Ovary (tissue), 9 donors: ENCODE data around the gene DHX29. TPM values are rescaled to one million over a fixed set of nuclear protein-coding genes. Genes with fewer than 3 reads are reported as not detected.

Experiments
- DNase-seq, 5 donors: peaks; one replicate each; pipeline ENCODE4 v3.0.0-alpha.2; 2019 to 2020
- H3K27ac ChIP-seq, 2 donors: fragments of 200-600 bp; one replicate each; pipeline versions ENCODE4 v1.5.1 to v1.8.0; 2019 to 2022
- H3K27me3 ChIP-seq: fragments of 200-600 bp; one replicate; pipeline ENCODE4 v1.8.0; 2022
- H3K36me3 ChIP-seq: fragments of 200-600 bp; sonication (generic); one replicate; pipeline ENCODE4 v1.5.1; 2019
- H3K4me1 ChIP-seq: one replicate; pipeline ENCODE4 v1.8.1; 2013; ENCODE audit warnings: mild to moderate bottlenecking, moderate library complexity; ENCODE audit not compliant: insufficient read depth
- H3K4me3 ChIP-seq: fragments of 200-600 bp; sonication (generic); one replicate; pipeline ENCODE4 v1.5.1; 2017
- H3K9me3 ChIP-seq, 2 donors: fragments of 200-600 bp in 1 of 2; sonication (generic) in 1 of 2; one replicate each; pipeline versions ENCODE4 v1.5.1 to v1.8.1; 2013 to 2019; ENCODE audit warnings: mild to moderate bottlenecking in 1 of 2, moderate library complexity in 1 of 2
- CTCF ChIP-seq, 3 donors: fragments of 450-650 bp in 2 of 3; fragments of 200-600 bp in 1 of 3; IDR thresholded peaks; one replicate each; pipeline versions ENCODE4 v1.5.1 to v1.8.0; 2016 to 2022; ENCODE audit warnings: antibody characterized with exemption in 3 of 3, mild to moderate bottlenecking in 1 of 3
- EP300 ChIP-seq: sonication (generic); formaldehyde crosslinking; IDR thresholded peaks from one replicate; pipeline ENCODE4 v1.6.1; 2017; ENCODE audit warnings: antibody characterized with exemption
- POLR2A ChIP-seq: fragments of 450-650 bp; IDR thresholded peaks from one replicate; pipeline ENCODE4 v1.6.1; 2017; ENCODE audit warnings: antibody characterized with exemption, mild to moderate bottlenecking, moderate library complexity
- WGBS, 3 donors: extraction: QIAGEN DNeasy Blood & Tissue Kit in 1 of 3; methylation state at CpG; one replicate each; pipeline versions ENCODE4 v1.1.5 to v1.1.7; 2013 to 2017; 5-methylcytosine and 5-hydroxymethylcytosine counted together
- intact Hi-C, 4 donors: fragments of 100-400 bp; cut with DNase I; formaldehyde crosslinking; loops; one replicate each; pipeline versions ENCODE4 v1.11.0 to v1.15.1; 2022 to 2023
- polyA plus RNA-seq, 2 donors: library from polyadenylated mRNA; stranded (reverse); fragments of 200-250 nt in 1 of 2; fragments of 350-450 nt in 1 of 2; fragmentation: Illumina TruSeq in 1 of 2; extraction: RNeasy Lipid Tissue Mini Kit (QIAGEN cat#74804) in 1 of 2; gene quantifications; one replicate each; pipeline ENCODE4 v1.2.3, GENCODE V29; 2013 to 2014
- total RNA-seq, 7 donors: library from RNA; depleted of rRNA in 2 of 7; stranded (reverse); fragments of >200 nt in 2 of 7; fragmentation: NEBNext Ultra II Directional in 3 of 7; extraction: Animal tissue kit (Norgen Biotek cat#: 25700) in 3 of 7; gene quantifications; one replicate each; pipeline versions ENCODE4 v1.1.0 to v1.2.4, GENCODE V29; 2016 to 2023
- donor health status: DM: no; HTN: no; CAD: no; lungs with moderate emphysema.
- donor health status: DM: no; HTN: no; CAD: no.
- donor health status: Bipolar disorder and iron deficiency.
- donor health status: DM: yes; HTN: yes; CAD: no.
- donor health status: DM: no; HTN: no; CAD: no.
- donor health status: DM: yes; HTN: yes; CAD: no.

DHX29 gene
- total and polyA plus RNA-seq, 9 donors: 13.1 to 25.2 (median 21.0) TPM

- H3K27ac ChIP-seq: no peak overlapping the region
- no peak for DNase-seq
- no peak overlapping the region for H3K4me3 ChIP-seq
- H3K27me3 ChIP-seq: no peaks in the 10 kb centered on the region
- H3K9me3 ChIP-seq: no peaks in the 10 kb centered on the region
- no peaks in the 10 kb centered on the region for H3K4me1 ChIP-seq
- intact Hi-C loops: no loop called here
- WGBS, 3 donors: 75 to 89% (median 78%) methylated on average over 2 of the region's 2 CpGs
- TF ChIP-seq EP300 (no peak), POLR2A (no peak), CTCF (IDR thresholded peaks at IDR 0.05) (no peak)
- H3K36me3 ChIP-seq: no peaks in the 10 kb centered on the region
Measured at GRCh38 chr5:55211184-55211874, 96.2 kb downstream of the DHX29 start.

Other genes with a start within 250 kb of the DHX29 start
- 1 to 10 TPM in 2 of 7 donors, under 1 TPM in 4, not detected in 1; 0.51 to 1.8 (median 0.96) TPM for gene GZMA, start 205.0 kb downstream of the DHX29 start, total RNA-seq
- 10 to 100 TPM in 1 of 2 donors, 1 to 10 TPM in 1; 1.5 to 12.9 TPM for gene GZMA, start 205.0 kb downstream of the DHX29 start, polyA plus RNA-seq
- gene GPX8, start 147.5 kb downstream of the DHX29 start, total RNA-seq: 10 to 100 TPM; 14.4 to 58.7 (median 29.8) TPM
- 10 to 100 TPM; 25.5 to 58.8 TPM for gene GPX8, start 147.5 kb downstream of the DHX29 start, polyA plus RNA-seq
- 10 to 100 TPM in 1 of 7 donors, under 1 TPM in 4, not detected in 2; 0.12 to 10.7 (median 0.24) TPM for gene CDC20B, start 134.5 kb downstream of the DHX29 start, total RNA-seq
- not detected for gene CDC20B, start 134.5 kb downstream of the DHX29 start, polyA plus RNA-seq
- gene MCIDAS, start 80.4 kb downstream of the DHX29 start, total RNA-seq: 1 to 10 TPM in 1 of 7 donors, under 1 TPM in 1, not detected in 5; 0.10 to 1.5 TPM
- not detected for gene MCIDAS, start 80.4 kb downstream of the DHX29 start, polyA plus RNA-seq
- gene CCNO, start 74.1 kb downstream of the DHX29 start, total RNA-seq: 10 to 100 TPM in 1 of 7 donors, 1 to 10 TPM in 4, under 1 TPM in 2; 0.36 to 11.8 (median 1.7) TPM
- gene CCNO, start 74.1 kb downstream of the DHX29 start, polyA plus RNA-seq: 1 to 10 TPM in 1 of 2 donors, under 1 TPM in 1; 0.13 to 1.1 TPM
- 10 to 100 TPM; 56.8 to 65.3 (median 62.6) TPM for gene MTREX, start 295 bp upstream of the DHX29 start, total RNA-seq
- 10 to 100 TPM; 24.3 to 39.1 TPM for gene MTREX, start 295 bp upstream of the DHX29 start, polyA plus RNA-seq
- gene PLPP1, start 227.3 kb upstream of the DHX29 start, total RNA-seq: 100 to 1,000 TPM in 1 of 7 donors, 10 to 100 TPM in 6; 13.5 to 136 (median 33.5) TPM
- gene PLPP1, start 227.3 kb upstream of the DHX29 start, polyA plus RNA-seq: 100 to 1,000 TPM in 1 of 2 donors, 10 to 100 TPM in 1; 48.9 to 133 TPM